H1 (cell line): Measurements from ENCODE around the gene PDC. TPM values are rescaled to one million over a fixed set of nuclear protein-coding genes. Genes with fewer than 3 reads are reported as not detected.
A peak's percentile ranks its signal among the peaks of the same experiment; 100 is the strongest.
"Not testable (repeated sequence)": the region's sequence is repeated elsewhere in the genome, so short reads cannot be mapped to it uniquely, and the experiment has no call there.

Source experiments
- CTCF ChIA-PET: fragments of 300-600 bp; sonication (Branson Sonifier 250); formaldehyde crosslinking; loops from one replicate; lab custom pipeline; 2021; ENCODE audit not compliant: partially characterized antibody; lab: Charles Lee
- POLR2A ChIA-PET: fragments of 300-600 bp; sonication (Branson Sonifier 250); formaldehyde crosslinking; loops from one replicate; lab custom pipeline; 2021; ENCODE audit warnings: inconsistent platforms; ENCODE audit not compliant: partially characterized antibody; lab: Charles Lee
- DNase-seq, 2 experiments: peaks; one replicate each; pipeline versions ENCODE4 v3.0.0 to v3.0.0-alpha.2; 2010 to 2022; ENCODE audit warnings: low spot score in 2 of 2, low read depth in 1 of 2, mixed read lengths in 1 of 2
- FAIRE-seq: peaks from 2 replicates; lab custom pipeline; 2011; peaks lifted over from hg19 to GRCh38; lab: Jason Lieb, UNC
- H2AFZ ChIP-seq: 2 replicates; pipeline ENCODE4 v1.8.1; 2012; ENCODE audit warnings: low read length, inconsistent platforms
- H2AK5ac ChIP-seq: 2 replicates; pipeline ENCODE4 v1.6.1; 2013; ENCODE audit warnings: low read depth, low read length
- H2BK120ac ChIP-seq: replicated peaks from 2 replicates; pipeline ENCODE3; 2013; ENCODE audit warnings: low read depth, low read length, inconsistent platforms
- H2BK12ac ChIP-seq: 2 replicates; pipeline ENCODE4 v1.6.1; 2013; ENCODE audit warnings: low read depth, low read length
- H2BK15ac ChIP-seq: 2 replicates; pipeline ENCODE4 v1.6.1; 2013; ENCODE audit warnings: low read length
- H2BK20ac ChIP-seq: 2 replicates; pipeline ENCODE4 v1.6.1; 2013; ENCODE audit warnings: low read length
- H2BK5ac ChIP-seq: 2 replicates; pipeline ENCODE4 v1.6.1; 2013; ENCODE audit warnings: low read depth, low read length
- H3K14ac ChIP-seq: 2 replicates; pipeline ENCODE4 v1.6.1; 2013; ENCODE audit warnings: inconsistent platforms; ENCODE audit not compliant: insufficient read length
- H3K18ac ChIP-seq: 2 replicates; pipeline ENCODE4 v1.6.1; 2013; ENCODE audit warnings: low read length; ENCODE audit errors: extremely low read depth
- H3K23ac ChIP-seq: 2 replicates; pipeline ENCODE4 v1.6.1; 2013; ENCODE audit warnings: inconsistent platforms; ENCODE audit not compliant: insufficient read length
- H3K23me2 ChIP-seq: 2 replicates; pipeline ENCODE4 v1.6.1; 2013; ENCODE audit warnings: low read depth, low read length
- H3K27ac ChIP-seq: 2 replicates; pipeline ENCODE4 v1.6.1; 2011; ENCODE audit warnings: low read depth, low read length, inconsistent platforms
- H3K27me3 ChIP-seq, 4 experiments: replicated peaks in 1 of 4; 1 replicate in 1 of 4; 2 replicates in 3 of 4; pipeline versions ENCODE4 v1.6.1 to v1.8.1; 2011 to 2013; ENCODE audit warnings: low read length in 3 of 4, mild to moderate bottlenecking in 3 of 4, inconsistent platforms in 2 of 4, mixed read lengths in 2 of 4, moderate library complexity in 1 of 4; ENCODE audit not compliant: control insufficient read depth in 3 of 4, insufficient read depth in 3 of 4; ENCODE audit errors: extremely low read depth in 1 of 4
- H3K36me3 ChIP-seq, 4 experiments: 2 replicates each; pipeline versions ENCODE4 v1.6.1 to v1.8.1; 2011 to 2013; ENCODE audit warnings: mild to moderate bottlenecking in 4 of 4, low read length in 3 of 4, moderate library complexity in 2 of 4, control low read depth in 1 of 4, inconsistent platforms in 1 of 4; ENCODE audit not compliant: insufficient read depth in 4 of 4, control insufficient read depth in 2 of 4
- H3K4ac ChIP-seq: replicated peaks from 2 replicates; pipeline ENCODE3; 2013; ENCODE audit warnings: low read length, low read depth, mixed read lengths, inconsistent platforms; ENCODE audit not compliant: insufficient read length
- H3K4me1 ChIP-seq, 4 experiments: replicated peaks in 1 of 4; 1 replicate in 1 of 4; 2 replicates in 3 of 4; pipeline versions ENCODE4 v1.6.1 to v1.8.1; 2011 to 2013; ENCODE audit warnings: low read length in 3 of 4, inconsistent platforms in 2 of 4, mixed read lengths in 1 of 4; ENCODE audit not compliant: insufficient read depth in 4 of 4, control insufficient read depth in 3 of 4
- H3K4me2 ChIP-seq, 2 experiments: 2 replicates each; pipeline versions ENCODE4 v1.6.1 to v1.8.1; 2011 to 2013; ENCODE audit warnings: low read depth in 2 of 2, low read length in 2 of 2, control low read depth in 1 of 2, inconsistent platforms in 1 of 2, mild to moderate bottlenecking in 1 of 2; ENCODE audit not compliant: insufficient read depth in 1 of 2
- H3K4me3 ChIP-seq, 4 experiments: fragments of 200-600, 300-600 bp in 1 of 4; sonication (generic), shearing (Covaris generic), sonication (Bioruptor Twin) in 1 of 4; 2 replicates each; pipeline versions ENCODE4 v1.5.1 to v1.8.1; 2011 to 2016; ENCODE audit warnings: low read length in 4 of 4, low read depth in 3 of 4, control low read depth in 2 of 4, inconsistent platforms in 2 of 4, mild to moderate bottlenecking in 2 of 4, mixed read lengths in 1 of 4, moderate library complexity in 1 of 4; ENCODE audit not compliant: insufficient read depth in 2 of 4; ENCODE audit errors: extremely low read depth in 1 of 4
- H3K56ac ChIP-seq: replicated peaks from 2 replicates; pipeline ENCODE3; 2013; ENCODE audit warnings: low read depth, mild to moderate bottlenecking, mixed read lengths, low read length, inconsistent platforms; ENCODE audit not compliant: insufficient read length
- H3K79me1 ChIP-seq: 2 replicates; pipeline ENCODE4 v1.6.1; 2013; ENCODE audit warnings: low read depth, low read length, control low read depth
- H3K79me2 ChIP-seq, 2 experiments: 2 replicates each; pipeline versions ENCODE4 v1.6.1 to v1.8.1; 2012 to 2013; ENCODE audit warnings: low read length in 2 of 2, mild to moderate bottlenecking in 2 of 2, inconsistent platforms in 1 of 2; ENCODE audit not compliant: insufficient read depth in 2 of 2, control insufficient read depth in 1 of 2
- H3K9ac ChIP-seq, 4 experiments: replicated peaks in 1 of 4; 1 replicate in 1 of 4; 2 replicates in 3 of 4; pipeline versions ENCODE4 v1.6.1 to v1.8.1; 2011 to 2013; ENCODE audit warnings: low read depth in 3 of 4, low read length in 3 of 4, control low read depth in 2 of 4, mild to moderate bottlenecking in 2 of 4, moderate library complexity in 2 of 4, inconsistent platforms in 1 of 4; ENCODE audit errors: extremely low read depth in 1 of 4
- H3K9me3 ChIP-seq, 2 experiments: 2 replicates each; pipeline versions ENCODE4 v1.6.1 to v1.8.1; 2012 to 2013; ENCODE audit warnings: mild to moderate bottlenecking in 2 of 2, moderate library complexity in 2 of 2, control low read depth in 1 of 2, inconsistent platforms in 1 of 2, low read depth in 1 of 2, low read length in 1 of 2, mixed read lengths in 1 of 2; ENCODE audit not compliant: insufficient read depth in 2 of 2
- H4K20me1 ChIP-seq, 2 experiments: replicated peaks in 1 of 2; 2 replicates each; pipeline versions ENCODE3 to v1.8.1; 2011 to 2013; ENCODE audit warnings: inconsistent platforms in 2 of 2, low read length in 2 of 2, mild to moderate bottlenecking in 1 of 2; ENCODE audit not compliant: insufficient read depth in 2 of 2, control insufficient read depth in 1 of 2
- H4K5ac ChIP-seq: 2 replicates; pipeline ENCODE4 v1.6.1; 2013; ENCODE audit warnings: low read length, low read depth, mixed read lengths, inconsistent platforms; ENCODE audit not compliant: insufficient read length
- H4K8ac ChIP-seq: 2 replicates; pipeline ENCODE4 v1.8.0; 2013; ENCODE audit warnings: mild to moderate bottlenecking, moderate library complexity, low read length, inconsistent platforms; ENCODE audit not compliant: insufficient read depth; ENCODE audit errors: extremely low read depth
- H4K91ac ChIP-seq: replicated peaks from 2 replicates; pipeline ENCODE3; 2013; ENCODE audit warnings: low read length, mixed read lengths, inconsistent platforms; ENCODE audit not compliant: insufficient read length
- polyA plus RNA-seq, 7 experiments: library from polyadenylated mRNA; depleted of rRNA in 3 of 7; stranded (reverse) in 5 of 7; unstranded in 2 of 7; fragments of >200 nt in 5 of 7; fragments of 200-250 nt in 2 of 7; gene quantifications; 1 replicate in 5 of 7; 2 replicates in 1 of 7; 4 replicates in 1 of 7; pipeline versions ENCODE4 v1.2.1 to v1.2.3, GENCODE V29; 2011 to 2013; ENCODE audit warnings: missing spikeins in 2 of 7, mixed read lengths in 2 of 7
- total RNA-seq: library from RNA; stranded (reverse); fragmentation: NEBNext Ultra II Directional; extraction: Animal tissue kit (Norgen Biotek cat#: 25700); gene quantifications from 2 replicates; pipeline ENCODE4 v1.2.1, GENCODE V29; 2021

PDC gene
- total and polyA plus RNA-seq, 2 of the 8 experiments (the other 6 are each of a cell fraction or from before 2014, with no cell fraction given): not detected

DNA sequence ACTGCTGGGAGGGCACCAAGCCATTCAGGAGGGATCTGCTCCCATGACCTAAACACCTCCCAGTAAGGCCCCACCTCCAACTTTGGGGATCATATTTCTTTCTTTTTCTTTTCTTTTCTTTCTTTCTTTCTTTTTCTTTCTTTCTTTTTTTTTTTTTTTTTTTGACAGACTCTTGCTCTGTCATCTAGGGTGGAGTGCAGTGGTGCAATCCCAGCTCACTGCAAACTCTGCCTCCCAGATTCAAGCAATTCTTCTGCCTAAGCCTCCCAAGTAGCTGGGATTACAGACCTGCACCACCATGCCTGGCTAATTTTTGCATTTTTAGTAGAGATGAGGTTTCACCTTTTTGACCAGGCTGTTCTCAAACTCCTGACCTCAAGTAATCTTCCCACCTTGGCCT, 4.6 kb upstream of the PDC start:
- CTCF ChIA-PET, H3K23ac ChIP-seq, H4K8ac ChIP-seq, H3K4me1 ChIP-seq, H3K23me2 ChIP-seq, H3K36me3 ChIP-seq, H2BK20ac ChIP-seq, H3K27me3 ChIP-seq, H4K20me1 ChIP-seq, H3K79me1 ChIP-seq, H3K14ac ChIP-seq, H2AK5ac ChIP-seq, POLR2A ChIA-PET, H3K9ac ChIP-seq, H3K9me3 ChIP-seq, H2BK15ac ChIP-seq, H3K18ac ChIP-seq, H2BK5ac ChIP-seq, FAIRE-seq, H4K91ac ChIP-seq, H3K27ac ChIP-seq, H3K4ac ChIP-seq, H2BK120ac ChIP-seq, H4K5ac ChIP-seq, H3K4me2 ChIP-seq, DNase-seq, H3K4me3 ChIP-seq, H3K79me2 ChIP-seq, H3K56ac ChIP-seq, H2BK12ac ChIP-seq: not testable (repeated sequence)
- peak overlapping the region; percentile 40; the same call in 1 of the 2 replicates for H2AFZ ChIP-seq
